Thyroid gland (tissue), 4 donors: ENCODE measurements around the gene SAPCD1. TPM values are rescaled to one million over a fixed set of nuclear protein-coding genes. Genes with fewer than 3 reads are reported as not detected.

Source experiments
- DNase-seq, 2 donors: peaks; one replicate each; pipeline ENCODE4 v3.0.0-alpha.2; 2019
- H3K27ac ChIP-seq, 3 donors: fragments of 200-600 bp; sonication (generic); 1 replicate in 2 of 3; 2 replicates in 1 of 3; pipeline ENCODE4 v1.5.1; 2016 to 2019; ENCODE audit warnings: mild to moderate bottlenecking in 1 of 3, moderate library complexity in 1 of 3
- H3K27me3 ChIP-seq: fragments of 200-600 bp; sonication (generic); one replicate; pipeline ENCODE4 v1.5.1; 2019
- H3K36me3 ChIP-seq, 2 donors: fragments of 200-600 bp; sonication (generic); one replicate each; pipeline ENCODE4 v1.5.1; 2016 to 2019
- H3K4me1 ChIP-seq, 2 donors: fragments of 200-600 bp; sonication (generic); one replicate each; pipeline ENCODE4 v1.5.1; 2017 to 2019
- H3K4me3 ChIP-seq, 3 donors: fragments of 200-600 bp; sonication (generic); replicated peaks in 1 of 3; 1 replicate in 2 of 3; 2 replicates in 1 of 3; pipeline ENCODE4 v1.5.1; 2016; ENCODE audit warnings: mild to moderate bottlenecking in 1 of 3
- H3K9me3 ChIP-seq: fragments of 200-600 bp; sonication (generic); one replicate; pipeline ENCODE4 v1.5.1; 2017
- POLR2A ChIP-seq, 2 donors: fragments of 450-650 bp; IDR thresholded peaks; one replicate each; pipeline ENCODE4 v1.6.1; 2017; ENCODE audit warnings: antibody characterized with exemption in 2 of 2, mild to moderate bottlenecking in 2 of 2, moderate library complexity in 1 of 2
- WGBS, 2 donors: methylation state at CpG; one replicate each; pipeline ENCODE4 v1.1.5; 2017; 5-methylcytosine and 5-hydroxymethylcytosine counted together
- intact Hi-C: fragments of 100-400 bp; cut with DNase I; formaldehyde crosslinking; loops from one replicate; pipeline ENCODE4 v1.15.1; 2023
- total RNA-seq, 4 donors: library from RNA; depleted of rRNA; stranded (reverse); fragments of >200 nt; gene quantifications; one replicate each; pipeline ENCODE4 v1.2.3, GENCODE V29; 2016
- TF ChIP-seq, protein P1 (sequence below), 6 experiments: fragments of 200-600 bp in 3 of 6; fragments of 450-650 bp in 3 of 6; sonication (generic) in 3 of 6; IDR thresholded peaks; one replicate each; pipeline ENCODE4 v1.5.1; 2016 to 2019; ENCODE audit warnings: antibody characterized with exemption in 6 of 6, mild to moderate bottlenecking in 2 of 6, inconsistent platforms in 1 of 6, moderate library complexity in 1 of 6

The SAPCD1 gene
- total RNA-seq, 4 donors from 2014 or later: 2.0 to 4.2 (median 3.0) TPM; not detected in 1

DNA sequence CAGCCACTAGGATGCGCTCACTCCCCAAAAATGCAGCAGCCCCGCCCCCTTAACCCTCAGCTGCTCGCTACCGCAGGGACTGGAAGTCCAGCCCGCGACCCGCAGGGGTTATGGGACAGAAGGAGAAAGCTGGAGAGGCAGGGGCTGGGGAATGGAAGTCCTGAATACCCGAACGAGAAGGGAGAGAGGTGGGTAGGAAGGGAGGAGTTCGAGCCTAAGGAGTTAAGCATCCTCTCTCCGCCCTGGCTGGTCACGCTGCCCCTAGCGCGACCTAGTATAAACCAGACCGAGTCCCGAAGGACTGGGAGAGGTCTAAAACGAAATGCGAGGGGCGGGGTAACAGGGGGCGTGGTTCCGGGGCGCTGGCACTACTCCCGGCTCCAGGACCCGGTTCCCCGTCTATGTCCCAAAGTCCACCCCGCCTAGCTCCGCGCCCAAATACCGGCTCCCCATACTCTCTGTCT lies 32.9 kb upstream of the SAPCD1 start:
- no peak for TF ChIP-seq POLR2A (IDR thresholded peaks at IDR 0.05)
- TF ChIP-seq, protein P1, sequence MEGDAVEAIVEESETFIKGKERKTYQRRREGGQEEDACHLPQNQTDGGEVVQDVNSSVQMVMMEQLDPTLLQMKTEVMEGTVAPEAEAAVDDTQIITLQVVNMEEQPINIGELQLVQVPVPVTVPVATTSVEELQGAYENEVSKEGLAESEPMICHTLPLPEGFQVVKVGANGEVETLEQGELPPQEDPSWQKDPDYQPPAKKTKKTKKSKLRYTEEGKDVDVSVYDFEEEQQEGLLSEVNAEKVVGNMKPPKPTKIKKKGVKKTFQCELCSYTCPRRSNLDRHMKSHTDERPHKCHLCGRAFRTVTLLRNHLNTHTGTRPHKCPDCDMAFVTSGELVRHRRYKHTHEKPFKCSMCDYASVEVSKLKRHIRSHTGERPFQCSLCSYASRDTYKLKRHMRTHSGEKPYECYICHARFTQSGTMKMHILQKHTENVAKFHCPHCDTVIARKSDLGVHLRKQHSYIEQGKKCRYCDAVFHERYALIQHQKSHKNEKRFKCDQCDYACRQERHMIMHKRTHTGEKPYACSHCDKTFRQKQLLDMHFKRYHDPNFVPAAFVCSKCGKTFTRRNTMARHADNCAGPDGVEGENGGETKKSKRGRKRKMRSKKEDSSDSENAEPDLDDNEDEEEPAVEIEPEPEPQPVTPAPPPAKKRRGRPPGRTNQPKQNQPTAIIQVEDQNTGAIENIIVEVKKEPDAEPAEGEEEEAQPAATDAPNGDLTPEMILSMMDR (IDR thresholded peaks at IDR 0.05): peak; percentile 29 to 72 (median 60)
- H3K9me3 ChIP-seq: no peaks in the 10 kb centered on the region
- peak overlapping the region; percentile 55 to 84 (median 62) for H3K4me3 ChIP-seq
- intact Hi-C loops: loop anchor here (10.0 kb wide), 1 partner anchor 105 kb away; no protein-coding TSS in a partner anchor
- H3K36me3 ChIP-seq: peaks cover 33 to 42% of the 10 kb centered on the region in 2 donors
- H3K4me1 ChIP-seq: peaks cover 30 to 51% of the 10 kb centered on the region in 2 donors
- peak; percentile 93 to 95 for DNase-seq
- WGBS, 2 donors: 0 to 1% methylated on average over 17 to 20 of the region's 29 CpGs
- peak overlapping the region; percentile 82 to 98 (median 93) for H3K27ac ChIP-seq
- H3K27me3 ChIP-seq: no peaks in the 10 kb centered on the region

DNA sequence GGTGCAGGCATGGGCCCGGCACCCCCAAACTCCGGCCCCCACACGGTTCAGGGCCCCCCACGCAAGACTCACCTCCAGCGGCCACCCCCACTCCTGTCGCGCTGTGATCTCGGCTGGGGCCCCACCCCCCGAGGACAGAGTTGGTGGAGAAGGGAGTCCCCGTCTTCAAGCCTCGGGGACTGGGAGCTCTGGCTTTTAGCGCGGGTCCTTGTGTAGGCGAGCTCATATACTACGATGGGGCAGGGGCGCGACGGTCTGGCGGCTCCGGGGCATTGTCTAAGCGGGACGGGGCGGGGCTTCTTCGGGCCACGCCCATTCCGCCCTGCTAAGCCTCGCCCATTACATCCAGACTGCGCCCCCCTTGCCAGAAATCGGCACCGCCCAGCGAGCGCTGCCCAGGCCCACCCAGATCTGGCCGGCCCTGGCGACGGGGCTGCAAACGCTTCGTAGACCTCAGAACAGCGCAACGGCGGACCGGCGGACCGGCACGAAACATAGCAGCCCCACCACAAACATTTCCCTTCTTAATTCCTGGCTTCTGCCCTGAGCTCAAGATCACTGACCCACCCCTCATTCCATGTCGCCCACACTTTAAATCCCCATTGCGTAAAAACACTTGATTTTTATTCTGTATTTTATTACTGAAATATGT lies 32.4 kb upstream of the SAPCD1 start:
- 10 to 11% methylated on average over 21 to 26 of the region's 46 CpGs for WGBS, 2 donors
- Histone ChIP-seq H3K36me3 (peaks cover 33 to 42% of the 10 kb centered on the region in 2 donors), H3K27me3 (no peaks in the 10 kb centered on the region), H3K4me1 (peaks cover 35 to 53% of the 10 kb centered on the region in 2 donors), H3K9me3 (no peaks in the 10 kb centered on the region), H3K4me3 (peak overlapping the region; percentile 55 to 84 (median 62)), H3K27ac (peak overlapping the region; percentile 82 to 98 (median 93))
- peak; percentile 84 to 86 for DNase-seq
- TF ChIP-seq, protein P1 (IDR thresholded peaks at IDR 0.05): no peak
- peak; percentile 57 to 79 for TF ChIP-seq POLR2A (IDR thresholded peaks at IDR 0.05)
- intact Hi-C loops: loop anchor here (5.0 to 10.0 kb wide), 2 partner anchors 43 to 105 kb away; no protein-coding TSS in a partner anchor

DNA sequence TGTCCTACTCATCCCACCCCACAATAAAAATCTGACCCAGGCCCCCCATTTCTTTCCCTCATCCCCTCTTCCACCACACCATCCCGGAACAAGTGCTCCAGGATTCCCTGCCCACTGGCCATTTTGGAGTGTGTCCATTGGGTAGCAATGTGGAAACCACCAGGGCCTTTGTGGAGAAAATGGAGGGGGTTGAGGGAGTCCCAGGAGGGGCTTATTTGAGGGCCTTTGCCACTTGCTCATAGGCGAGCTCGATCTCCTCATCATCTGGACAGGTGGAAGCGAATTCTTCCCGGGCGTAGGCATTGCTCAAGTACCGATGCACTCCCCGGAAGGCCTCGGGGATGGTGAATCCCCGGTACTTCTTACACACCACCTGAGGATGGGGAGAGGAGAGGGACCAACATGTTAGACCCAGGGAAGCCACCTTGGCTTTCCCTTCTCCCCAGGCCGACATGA lies 31.8 kb upstream of the SAPCD1 start:
- Histone ChIP-seq H3K27ac (peak overlapping the region; percentile 82 to 98 (median 93)), H3K27me3 (no peaks in the 10 kb centered on the region), H3K36me3 (peaks cover 33 to 42% of the 10 kb centered on the region in 2 donors), H3K4me1 (peaks cover 37 to 53% of the 10 kb centered on the region in 2 donors), H3K9me3 (no peaks in the 10 kb centered on the region), H3K4me3 (no peak overlapping the region)
- TF ChIP-seq, protein P1 (IDR thresholded peaks at IDR 0.05): no peak
- TF ChIP-seq POLR2A (IDR thresholded peaks at IDR 0.05): no peak
- no peak for DNase-seq
- WGBS, 2 donors: 88 to 89% methylated on average over 11 of the region's 11 CpGs
- intact Hi-C loops: loop anchor here (5.0 kb wide), 1 partner anchor 43 kb away; no protein-coding TSS in a partner anchor

DNA sequence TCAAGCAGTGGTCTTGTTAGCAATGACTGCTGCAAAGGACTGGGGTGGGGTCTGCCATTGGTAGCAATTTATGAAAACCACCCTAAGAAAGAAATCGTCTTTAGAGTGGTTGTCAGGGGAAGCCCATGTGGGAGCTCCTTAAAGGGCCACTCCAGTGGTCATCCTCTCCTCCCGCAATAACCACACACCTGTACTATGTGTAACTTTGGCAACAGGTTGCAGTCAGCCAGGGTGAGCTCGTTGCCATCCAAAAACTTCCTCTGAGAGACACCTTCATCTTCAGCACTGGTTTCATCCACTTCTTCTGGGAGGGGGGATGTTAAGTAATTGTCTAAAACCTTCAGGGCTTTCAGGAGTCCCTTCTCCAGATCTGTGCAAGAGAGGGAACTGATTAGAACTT lies 30.4 kb upstream of the SAPCD1 start:
- no peak for TF ChIP-seq POLR2A (IDR thresholded peaks at IDR 0.05)
- TF ChIP-seq, protein P1 (IDR thresholded peaks at IDR 0.05): no peak
- no peak for DNase-seq
- H3K27me3 ChIP-seq: no peaks in the 10 kb centered on the region
- no peaks in the 10 kb centered on the region for H3K9me3 ChIP-seq
- intact Hi-C loops: loop anchor here (5.0 kb wide), 1 partner anchor 45 kb away; no protein-coding TSS in a partner anchor
- no peak overlapping the region for H3K4me3 ChIP-seq
- WGBS, 2 donors: 68 to 79% methylated on average over 3 of the region's 3 CpGs
- peaks cover 39 to 45% of the 10 kb centered on the region in 2 donors for H3K4me1 ChIP-seq
- peaks cover 33 to 42% of the 10 kb centered on the region in 2 donors for H3K36me3 ChIP-seq
- no peak overlapping the region for H3K27ac ChIP-seq

DNA sequence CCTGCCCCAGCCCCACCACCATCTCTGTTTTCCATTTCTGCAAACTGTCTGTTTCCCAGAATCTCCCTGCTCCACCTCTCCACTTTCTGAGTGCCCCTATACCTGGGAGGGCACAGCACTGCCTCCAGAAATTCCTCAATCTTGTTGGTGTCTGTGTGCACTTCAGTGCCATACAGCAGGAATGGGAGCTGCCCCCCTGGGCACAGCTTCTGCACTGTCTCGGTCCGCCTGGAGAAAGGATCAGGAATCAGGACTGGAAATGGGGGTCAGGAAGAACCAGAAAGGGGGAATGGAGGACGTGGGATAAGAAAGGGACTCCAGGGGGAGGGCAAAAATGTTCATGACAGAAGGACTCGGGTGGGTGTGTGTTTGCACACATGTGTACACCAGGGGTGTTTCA lies 28.7 kb upstream of the SAPCD1 start:
- intact Hi-C loops: loop anchor here (5.0 kb wide), 1 partner anchor 46 kb away; no protein-coding TSS in a partner anchor
- TF ChIP-seq POLR2A (IDR thresholded peaks at IDR 0.05): no peak
- TF ChIP-seq, protein P1 (IDR thresholded peaks at IDR 0.05): no peak
- Histone ChIP-seq H3K27me3 (no peaks in the 10 kb centered on the region), H3K36me3 (peaks cover 33 to 38% of the 10 kb centered on the region in 2 donors), H3K9me3 (no peaks in the 10 kb centered on the region), H3K27ac (peak overlapping the region in 2 of 3 donors; percentile 82 to 90), H3K4me1 (peaks cover 23 to 42% of the 10 kb centered on the region in 2 donors), H3K4me3 (no peak overlapping the region)
- no peak for DNase-seq
- WGBS, 2 donors: 89 to 92% methylated on average over 4 of the region's 4 CpGs
